Measurements from ENCODE around the gene GAPDH.

- no peak for TF ChIP-seq CTCF (IDR thresholded peaks at IDR 0.05)
- TF ChIP-seq POLR2A (IDR thresholded peaks at IDR 0.05) = no peak
These were observed 14.2 kb downstream of the GAPDH start for GRCh38 chr12:6548556-6548955.

All from lower leg skin (tissue), 3 donors.